ENCODE data around the gene MCOLN1. TPM values are rescaled to one million over a fixed set of nuclear protein-coding genes. Genes with fewer than 3 reads are reported as not detected.
"Not testable (repeated sequence)": the region's sequence is repeated elsewhere in the genome, so short reads cannot be mapped to it uniquely, and the experiment has no call there.

MCOLN1 gene
- total RNA-seq, 1 experiment from 2014 or later: 16.2 TPM

- H3K27me3 ChIP-seq (replicated peaks; ENCODE audit: control insufficient read depth, insufficient read depth, low read length): no peaks in the 10 kb centered on the region
- no peaks in the 10 kb centered on the region for H3K9me3 ChIP-seq
- H3K4me3 Mint-ChIP-seq (ENCODE audit: unreplicated experiment): peak within 1 kb of the TSS; percentile 97
- DNase-seq: peak; percentile 93
- no peaks in the 10 kb centered on the region for H3K4me1 Mint-ChIP-seq (ENCODE audit: low read depth, unreplicated experiment)
- H3K27me3 Mint-ChIP-seq (ENCODE audit: insufficient read depth, unreplicated experiment): no peaks in the 10 kb centered on the region
- ChIA-PET POLR2A (interaction anchor here (1.6 kb wide), 1 partner anchor 13 kb away, joined by 4 read pairs; the partner anchor contains the start of gene MCOLN1), CTCF (no interaction called here)
- intact Hi-C loops (cut with micrococcal nuclease; ENCODE audit: unreplicated experiment): loop anchor here (1.0 to 2.0 kb wide), 2 partner anchors 46 to 149 kb away; partner anchors contain the start of gene PEX11G
- peak within 1 kb of the TSS; percentile 89 for H3K27ac Mint-ChIP-seq (ENCODE audit: unreplicated experiment)
- H3K9me3 Mint-ChIP-seq (ENCODE audit: unreplicated experiment): no peaks in the 10 kb centered on the region
- H3K4me3 ChIP-seq (ENCODE audit: low read depth, low read length): peak within 1 kb of the TSS; percentile 69
- H3K36me3 Mint-ChIP-seq (ENCODE audit: insufficient read depth, unreplicated experiment): peaks cover 25% of the 10 kb centered on the region
- no peaks in the 10 kb centered on the region; the same call in 1 of the 2 replicates for H3K36me3 ChIP-seq (ENCODE audit: control insufficient read depth, insufficient read depth, low read length)
- BruUV-seq (replicated peaks): no TSS peak
- TF ChIP-seq CTCF (IDR thresholded peaks at IDR 0.05; ENCODE audit: insufficient read depth in 1 of 2, low read depth in 1 of 2, low read length in 1 of 2, severe bottlenecking in 1 of 2, unreplicated experiment in 1 of 2): no peak
- H3K4me1 ChIP-seq: peaks cover 9% of the 10 kb centered on the region
These were observed 12.9 kb downstream of the MCOLN1 start, which contains the start of gene PNPLA6 for GRCh38 chr19:7535047-7535997. Gene PNPLA6 (plus strand): TSS chr19:7535717. CDS start chr19:7535789, 72 bp downstream.

- intact Hi-C loops (cut with micrococcal nuclease; ENCODE audit: unreplicated experiment): loop anchor here (1.0 to 2.0 kb wide), 2 partner anchors 47 to 149 kb away; partner anchors contain the start of gene PEX11G
- BruUV-seq (replicated peaks): no TSS peak
These were observed 13.7 kb downstream of the MCOLN1 start for GRCh38 chr19:7535998-7536695.

GRCh38 chr19:7538990-7539389 is 16.6 kb downstream of the MCOLN1 start:
- H3K9me3 ChIP-seq; POLR2A ChIA-PET; H3K9me3 Mint-ChIP-seq (ENCODE audit: unreplicated experiment); H3K4me1 ChIP-seq; DNase-seq; H3K27me3 Mint-ChIP-seq (ENCODE audit: insufficient read depth, unreplicated experiment); H3K27me3 ChIP-seq (replicated peaks; ENCODE audit: control insufficient read depth, insufficient read depth, low read length); intact Hi-C loops (cut with micrococcal nuclease; ENCODE audit: unreplicated experiment); H3K4me3 ChIP-seq (ENCODE audit: low read depth, low read length); CTCF ChIA-PET; H3K27ac Mint-ChIP-seq (ENCODE audit: unreplicated experiment); H3K36me3 ChIP-seq (ENCODE audit: control insufficient read depth, insufficient read depth, low read length); H3K4me1 Mint-ChIP-seq (ENCODE audit: low read depth, unreplicated experiment); BruUV-seq (replicated peaks); H3K4me3 Mint-ChIP-seq (ENCODE audit: unreplicated experiment): not testable (repeated sequence)
- H3K36me3 Mint-ChIP-seq (ENCODE audit: insufficient read depth, unreplicated experiment): peaks cover 21% of the 10 kb centered on the region

More at GRCh38 chr19:7535998-7536695, 13.7 kb downstream of the MCOLN1 start:
- no peaks in the 10 kb centered on the region for H3K9me3 ChIP-seq
- Mint-ChIP-seq H3K27me3 (ENCODE audit: insufficient read depth, unreplicated experiment) (no peaks in the 10 kb centered on the region), H3K4me3 (ENCODE audit: unreplicated experiment) (peak overlapping the region; percentile 97), H3K27ac (ENCODE audit: unreplicated experiment) (no peak overlapping the region), H3K36me3 (ENCODE audit: insufficient read depth, unreplicated experiment) (peaks cover 25% of the 10 kb centered on the region), H3K4me1 (ENCODE audit: low read depth, unreplicated experiment) (no peaks in the 10 kb centered on the region), H3K9me3 (ENCODE audit: unreplicated experiment) (no peaks in the 10 kb centered on the region)
- no peak for TF ChIP-seq CTCF (IDR thresholded peaks at IDR 0.05; ENCODE audit: insufficient read depth in 1 of 2, low read depth in 1 of 2, low read length in 1 of 2, severe bottlenecking in 1 of 2, unreplicated experiment in 1 of 2)
- no peaks in the 10 kb centered on the region for H3K27me3 ChIP-seq (replicated peaks; ENCODE audit: control insufficient read depth, insufficient read depth, low read length)
- peak overlapping the region; percentile 69 for H3K4me3 ChIP-seq (ENCODE audit: low read depth, low read length)
- DNase-seq: no peak
- peaks cover 9% of the 10 kb centered on the region for H3K4me1 ChIP-seq
- H3K36me3 ChIP-seq (ENCODE audit: control insufficient read depth, insufficient read depth, low read length): no peaks in the 10 kb centered on the region; the same call in 1 of the 2 replicates
- ChIA-PET POLR2A (no interaction called here), CTCF (no interaction called here)

Data from Caco-2 (cell line).